SU-DHL-6 (cell line): ENCODE measurements around the gene RRAGA.
A peak's percentile ranks its signal among the peaks of the same experiment; 100 is the strongest.

Experiments used
- H2AFZ ChIP-seq: fragments of 200-600 bp; sonication (generic); 2 replicates; pipeline ENCODE4 v1.6.1; 2014; ENCODE audit warnings: low read depth, mild to moderate bottlenecking, moderate library complexity, mixed read lengths, antibody characterized with exemption, low read length; ENCODE audit not compliant: severe bottlenecking
- H3F3A ChIP-seq: fragments of 200-600 bp; shearing (Covaris generic); 2 replicates; pipeline ENCODE4 v1.6.0; 2016; ENCODE audit warnings: antibody characterized with exemption, mild to moderate bottlenecking; ENCODE audit not compliant: insufficient read depth
- H3K27ac ChIP-seq: fragments of 200-600 bp; sonication (generic); 2 replicates; pipeline ENCODE4 v1.5.1; 2016; ENCODE audit warnings: low read depth, mild to moderate bottlenecking, low read length, moderate library complexity, mixed read lengths
- H3K27me3 ChIP-seq: fragments of 200-600 bp; sonication (generic), shearing (Covaris generic); 2 replicates; pipeline ENCODE4 v1.6.0; 2014; ENCODE audit warnings: mild to moderate bottlenecking, low read length
- H3K36me3 ChIP-seq: fragments of 200-600 bp; sonication (generic); 2 replicates; pipeline ENCODE4 v1.6.1; 2014; ENCODE audit warnings: mild to moderate bottlenecking, low read length, mixed read lengths
- H3K4me2 ChIP-seq: fragments of 300-600, 200-600 bp; shearing (Covaris generic), sonication (generic); 2 replicates; pipeline ENCODE4 v1.6.0; 2014; ENCODE audit warnings: low read length, low read depth, mild to moderate bottlenecking; ENCODE audit not compliant: poor library complexity, severe bottlenecking
- H3K4me3 ChIP-seq: fragments of 200-600 bp; sonication (generic); 2 replicates; pipeline ENCODE4 v1.5.1; 2014; ENCODE audit warnings: antibody characterized with exemption, low read length, mild to moderate bottlenecking, mixed read lengths; ENCODE audit not compliant: insufficient read depth, poor library complexity, severe bottlenecking
- H3K79me2 ChIP-seq: fragments of 200-600 bp; sonication (generic); 2 replicates; pipeline ENCODE4 v1.6.1; 2014; ENCODE audit warnings: mild to moderate bottlenecking, low read length, moderate library complexity; ENCODE audit not compliant: insufficient read depth
- H3K9ac ChIP-seq: fragments of 200-600 bp; sonication (generic); 2 replicates; pipeline ENCODE4 v1.7.0; 2014; ENCODE audit warnings: mild to moderate bottlenecking, low read length
- H3K9me2 ChIP-seq: fragments of 200-600 bp; sonication (generic); replicated peaks from 2 replicates; pipeline ENCODE4 v1.6.1; 2014; ENCODE audit warnings: low read length; ENCODE audit not compliant: insufficient read depth
- H3K9me3 ChIP-seq: fragments of 200-600 bp; sonication (generic); 2 replicates; pipeline ENCODE4 v1.6.1; 2014; ENCODE audit warnings: low read length, mixed read lengths; ENCODE audit not compliant: insufficient read depth
- H4K20me1 ChIP-seq: fragments of 200-600 bp; sonication (generic); 2 replicates; pipeline ENCODE4 v1.6.1; 2014; ENCODE audit warnings: low read depth, mild to moderate bottlenecking, antibody characterized with exemption, low read length, moderate library complexity, mixed read lengths
- EZH2phosphoT487 ChIP-seq: fragments of 200-600 bp; sonication (generic), shearing (Covaris generic); conservative IDR thresholded peaks from 2 replicates; pipeline ENCODE4 v1.6.1; 2018; ENCODE audit warnings: mild to moderate bottlenecking, antibody characterized with exemption, low read length, moderate library complexity, mixed read lengths
- TF ChIP-seq, protein P1 (sequence below): fragments of 200-600 bp; sonication (generic); IDR thresholded peaks from one replicate; pipeline ENCODE4 v1.5.1; 2017; ENCODE audit warnings: antibody characterized with exemption, mild to moderate bottlenecking, low read length, moderate library complexity; ENCODE audit not compliant: insufficient read depth, poor library complexity, severe bottlenecking

The RRAGA gene

DNA sequence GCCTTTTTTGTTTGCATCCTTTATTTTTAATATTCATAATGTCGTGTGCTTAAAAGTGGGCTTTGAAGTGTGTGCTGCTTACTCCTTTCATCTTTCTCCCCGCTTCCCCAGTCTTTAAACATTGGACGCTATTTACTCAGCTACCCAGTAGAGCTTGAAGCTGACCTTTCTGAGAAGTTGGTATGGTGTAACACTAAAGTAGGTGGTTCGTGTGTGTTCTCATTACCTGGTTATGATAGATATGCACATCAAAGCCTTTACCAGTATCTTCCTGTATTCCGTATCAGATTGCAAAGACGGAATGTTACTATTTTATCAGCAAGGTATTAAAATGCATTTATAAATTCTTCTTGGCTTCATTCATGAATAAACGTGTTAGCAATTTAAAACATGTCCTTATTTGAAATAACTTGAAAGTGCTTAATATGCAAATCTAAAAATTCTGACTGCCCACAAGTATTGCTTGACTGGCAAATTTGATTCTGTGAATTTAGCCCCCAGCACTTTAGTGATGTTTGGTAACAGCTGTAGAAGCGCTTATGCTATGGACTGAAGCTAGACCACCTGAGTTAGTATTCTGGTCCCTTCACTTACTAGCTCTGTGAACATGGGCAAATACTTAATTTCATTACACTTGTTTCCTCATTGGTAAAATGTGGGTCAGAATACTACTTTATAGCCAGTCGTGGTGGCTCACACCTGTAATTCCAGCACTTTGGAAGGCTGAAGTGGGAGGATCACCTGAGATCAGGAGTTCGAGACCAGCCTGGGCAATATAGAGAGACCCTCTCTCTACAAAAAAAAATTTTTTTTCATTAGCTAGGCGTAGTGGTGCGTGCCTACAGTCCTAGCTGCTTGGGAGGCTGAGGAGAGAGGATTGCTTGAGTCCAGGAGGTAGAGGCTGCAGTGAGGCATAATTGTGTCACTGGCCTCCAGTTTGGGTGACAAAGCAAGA, 1.7 kb downstream of the RRAGA start:
- H3K4me2 ChIP-seq = peak overlapping the region; percentile 61
- peaks cover 3% of the 10 kb centered on the region; the same call in 1 of the 2 replicates for H3K36me3 ChIP-seq
- 0 out of 2 replicates have a peak, but pooled peaks cover 5% of the 10 kb centered on the region for H3K9me3 ChIP-seq
- TF ChIP-seq EZH2phosphoT487 = no peak
- TF ChIP-seq, protein P1, sequence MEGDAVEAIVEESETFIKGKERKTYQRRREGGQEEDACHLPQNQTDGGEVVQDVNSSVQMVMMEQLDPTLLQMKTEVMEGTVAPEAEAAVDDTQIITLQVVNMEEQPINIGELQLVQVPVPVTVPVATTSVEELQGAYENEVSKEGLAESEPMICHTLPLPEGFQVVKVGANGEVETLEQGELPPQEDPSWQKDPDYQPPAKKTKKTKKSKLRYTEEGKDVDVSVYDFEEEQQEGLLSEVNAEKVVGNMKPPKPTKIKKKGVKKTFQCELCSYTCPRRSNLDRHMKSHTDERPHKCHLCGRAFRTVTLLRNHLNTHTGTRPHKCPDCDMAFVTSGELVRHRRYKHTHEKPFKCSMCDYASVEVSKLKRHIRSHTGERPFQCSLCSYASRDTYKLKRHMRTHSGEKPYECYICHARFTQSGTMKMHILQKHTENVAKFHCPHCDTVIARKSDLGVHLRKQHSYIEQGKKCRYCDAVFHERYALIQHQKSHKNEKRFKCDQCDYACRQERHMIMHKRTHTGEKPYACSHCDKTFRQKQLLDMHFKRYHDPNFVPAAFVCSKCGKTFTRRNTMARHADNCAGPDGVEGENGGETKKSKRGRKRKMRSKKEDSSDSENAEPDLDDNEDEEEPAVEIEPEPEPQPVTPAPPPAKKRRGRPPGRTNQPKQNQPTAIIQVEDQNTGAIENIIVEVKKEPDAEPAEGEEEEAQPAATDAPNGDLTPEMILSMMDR = no peak
- H3F3A ChIP-seq = peaks cover 30% of the 10 kb centered on the region; the same call in 1 of the 2 replicates
- H3K27me3 ChIP-seq = no peaks in the 10 kb centered on the region
- H3K4me3 ChIP-seq = peak overlapping the region; percentile 58
- no peak overlapping the region for H2AFZ ChIP-seq
- peak overlapping the region; percentile 61 for H3K9ac ChIP-seq
- H3K79me2 ChIP-seq = peaks cover 7% of the 10 kb centered on the region; the same call in 1 of the 2 replicates
- H4K20me1 ChIP-seq = no peaks in the 10 kb centered on the region
- no peaks in the 10 kb centered on the region for H3K9me2 ChIP-seq
- H3K27ac ChIP-seq = no peak overlapping the region

DNA sequence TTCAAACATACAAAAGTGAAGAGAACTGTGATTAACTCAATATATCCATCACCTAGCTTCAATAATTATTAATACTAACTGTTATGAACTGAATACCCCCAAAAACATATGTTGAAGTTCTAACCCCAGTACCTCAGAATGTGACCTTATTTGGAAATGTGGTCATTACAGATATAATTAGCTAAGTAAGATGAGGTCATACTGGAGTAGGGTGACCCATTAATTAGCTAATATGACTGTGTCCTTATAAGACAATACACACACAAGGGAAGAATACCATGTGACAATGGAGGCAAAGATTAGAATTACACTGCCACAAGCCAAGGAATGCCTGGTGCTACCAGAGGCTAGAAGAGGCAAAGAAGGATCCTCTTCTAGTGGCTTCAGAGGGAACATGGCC, 7.8 kb downstream of the RRAGA start:
- Histone ChIP-seq H4K20me1 (no peaks in the 10 kb centered on the region), H3K9me2 (no peaks in the 10 kb centered on the region), H3K4me2 (no peak overlapping the region), H3K27ac (no peak overlapping the region), H3K9ac (no peak overlapping the region), H2AFZ (no peak overlapping the region), H3F3A (peaks cover 11% of the 10 kb centered on the region; the same call in 1 of the 2 replicates), H3K9me3 (no peaks in the 10 kb centered on the region), H3K4me3 (no peak overlapping the region), H3K79me2 (no peaks in the 10 kb centered on the region), H3K27me3 (no peaks in the 10 kb centered on the region), H3K36me3 (peaks cover 51% of the 10 kb centered on the region)
- TF ChIP-seq, protein P1 = no peak
- TF ChIP-seq EZH2phosphoT487 = no peak

DNA sequence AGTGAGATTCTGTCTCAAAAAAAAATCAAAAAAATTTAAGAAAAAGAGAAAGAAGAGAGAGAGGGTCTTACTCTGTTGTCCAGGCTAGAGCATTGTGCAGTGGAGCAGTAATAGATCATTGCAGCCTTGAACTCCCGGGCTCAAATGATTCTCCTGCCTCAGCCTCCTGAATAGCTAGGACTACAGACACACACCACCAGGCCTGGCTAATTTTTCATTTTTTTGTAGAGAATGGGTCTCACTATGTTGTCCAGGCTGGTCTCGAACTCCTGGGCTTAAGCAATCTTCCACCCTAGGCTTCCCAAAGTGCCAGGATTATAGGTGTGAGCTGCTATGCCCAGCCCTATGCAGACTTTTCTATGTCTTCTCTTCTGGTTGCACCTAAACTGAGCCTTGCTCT, 25.0 kb downstream of the RRAGA start:
- H3F3A ChIP-seq = no peaks in the 10 kb centered on the region
- H2AFZ ChIP-seq = no peak overlapping the region
- H3K9me3 ChIP-seq = no peaks in the 10 kb centered on the region
- H3K4me2 ChIP-seq = no peak overlapping the region
- H3K9ac ChIP-seq = no peak overlapping the region
- TF ChIP-seq, protein P1 = no peak
- TF ChIP-seq EZH2phosphoT487 = no peak
- no peaks in the 10 kb centered on the region for H4K20me1 ChIP-seq
- no peaks in the 10 kb centered on the region for H3K27me3 ChIP-seq
- peaks cover 69% of the 10 kb centered on the region for H3K36me3 ChIP-seq
- no peak overlapping the region for H3K27ac ChIP-seq
- H3K4me3 ChIP-seq = no peak overlapping the region
- H3K9me2 ChIP-seq = no peaks in the 10 kb centered on the region
- peaks cover 4% of the 10 kb centered on the region; the same call in 1 of the 2 replicates for H3K79me2 ChIP-seq
